ENCODE data around the gene HTRA1.

Gene HTRA1

GRCh38 chr10:122441961-122442360, 19.4 kb upstream of the HTRA1 start:
- in situ Hi-C loops (cut with HindIII; ENCODE audit: low pct_unique_long_range_greater_than_20kb, low sequenced_read_pairs): no loop called here

GRCh38 chr10:122445469-122445868, 15.9 kb upstream of the HTRA1 start:
- DNase-seq (ENCODE audit: low read depth in 1 of 2, low spot score in 1 of 2): no peak
- TF ChIP-seq JUND (IDR thresholded peaks at IDR 0.05; ENCODE audit: low read depth): no peak
- in situ Hi-C loops (cut with HindIII; ENCODE audit: low pct_unique_long_range_greater_than_20kb, low sequenced_read_pairs): no loop called here

More at GRCh38 chr10:122441961-122442360, 19.4 kb upstream of the HTRA1 start:
- DNase-seq (ENCODE audit: low read depth in 1 of 2, low spot score in 1 of 2): no peak
- no peak for TF ChIP-seq JUND (IDR thresholded peaks at IDR 0.05; ENCODE audit: low read depth)

DNA sequence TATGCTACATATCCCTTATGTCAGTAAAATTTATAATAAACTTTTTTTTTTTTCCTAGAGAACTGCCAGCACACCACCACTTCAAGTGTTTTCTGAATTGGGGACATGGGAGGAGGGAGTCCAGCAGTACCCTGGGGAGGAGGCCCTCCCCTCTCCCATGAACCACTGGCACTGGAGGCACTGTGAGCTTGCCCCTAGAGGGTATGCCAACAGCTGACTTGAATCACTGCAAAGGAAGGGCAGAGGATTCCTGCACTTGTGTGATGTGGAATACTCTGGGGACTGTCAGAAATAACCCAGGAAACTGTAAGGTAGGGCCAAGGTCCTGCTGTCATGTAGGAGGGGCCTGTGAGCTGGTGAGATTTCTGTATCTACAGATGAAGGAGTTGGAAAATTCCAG, 15.4 kb upstream of the HTRA1 start:
- no peak for DNase-seq (ENCODE audit: low read depth in 1 of 2, low spot score in 1 of 2)
- in situ Hi-C loops (cut with HindIII; ENCODE audit: low pct_unique_long_range_greater_than_20kb, low sequenced_read_pairs): no loop called here
- TF ChIP-seq JUND (IDR thresholded peaks at IDR 0.05; ENCODE audit: low read depth): no peak

GRCh38 chr10:122446668-122447423, 14.5 kb upstream of the HTRA1 start:
- TF ChIP-seq JUND (IDR thresholded peaks at IDR 0.05; ENCODE audit: low read depth): no peak
- in situ Hi-C loops (cut with HindIII; ENCODE audit: low pct_unique_long_range_greater_than_20kb, low sequenced_read_pairs): no loop called here
- no peak for DNase-seq (ENCODE audit: low read depth in 1 of 2, low spot score in 1 of 2)

GRCh38 chr10:122448600-122448999, 12.8 kb upstream of the HTRA1 start:
- in situ Hi-C loops (cut with HindIII; ENCODE audit: low pct_unique_long_range_greater_than_20kb, low sequenced_read_pairs): no loop called here
- no peak for TF ChIP-seq JUND (IDR thresholded peaks at IDR 0.05; ENCODE audit: low read depth)
- DNase-seq (ENCODE audit: low read depth in 1 of 2, low spot score in 1 of 2): no peak

DNA sequence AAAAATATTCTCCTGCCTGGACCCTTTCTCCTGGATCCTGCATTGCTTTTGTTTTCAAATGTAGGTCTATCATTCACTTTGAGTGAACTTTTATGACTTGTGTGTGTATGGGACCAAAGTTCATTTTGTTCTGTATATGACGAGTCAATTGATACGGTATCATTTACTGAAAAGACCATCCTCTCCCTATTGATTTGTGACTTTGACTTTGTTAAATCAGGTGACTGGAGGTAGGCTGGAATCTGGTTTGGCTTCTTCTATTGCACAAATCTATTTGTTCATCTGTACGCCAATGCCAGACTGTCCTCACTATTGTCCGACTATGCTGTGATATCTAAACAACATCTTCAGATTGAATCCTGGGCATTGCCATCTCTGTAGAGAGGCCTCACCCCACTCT, 12.2 kb upstream of the HTRA1 start:
- in situ Hi-C loops (cut with HindIII; ENCODE audit: low pct_unique_long_range_greater_than_20kb, low sequenced_read_pairs): no loop called here
- DNase-seq (ENCODE audit: low read depth in 1 of 2, low spot score in 1 of 2): no peak
- no peak for TF ChIP-seq JUND (IDR thresholded peaks at IDR 0.05; ENCODE audit: low read depth)

- TF ChIP-seq JUND (IDR thresholded peaks at IDR 0.05; ENCODE audit: low read depth): no peak
- DNase-seq (ENCODE audit: low read depth in 1 of 2, low spot score in 1 of 2): no peak
- in situ Hi-C loops (cut with HindIII; ENCODE audit: low pct_unique_long_range_greater_than_20kb, low sequenced_read_pairs): no loop called here
These were observed 10.9 kb upstream of the HTRA1 start for GRCh38 chr10:122450353-122450990.

- DNase-seq (ENCODE audit: low read depth in 1 of 2, low spot score in 1 of 2): no peak
- no peak for TF ChIP-seq JUND (IDR thresholded peaks at IDR 0.05; ENCODE audit: low read depth)
- in situ Hi-C loops (cut with HindIII; ENCODE audit: low pct_unique_long_range_greater_than_20kb, low sequenced_read_pairs): no loop called here
These were observed 7.3 kb upstream of the HTRA1 start for GRCh38 chr10:122454071-122454470.

DNA sequence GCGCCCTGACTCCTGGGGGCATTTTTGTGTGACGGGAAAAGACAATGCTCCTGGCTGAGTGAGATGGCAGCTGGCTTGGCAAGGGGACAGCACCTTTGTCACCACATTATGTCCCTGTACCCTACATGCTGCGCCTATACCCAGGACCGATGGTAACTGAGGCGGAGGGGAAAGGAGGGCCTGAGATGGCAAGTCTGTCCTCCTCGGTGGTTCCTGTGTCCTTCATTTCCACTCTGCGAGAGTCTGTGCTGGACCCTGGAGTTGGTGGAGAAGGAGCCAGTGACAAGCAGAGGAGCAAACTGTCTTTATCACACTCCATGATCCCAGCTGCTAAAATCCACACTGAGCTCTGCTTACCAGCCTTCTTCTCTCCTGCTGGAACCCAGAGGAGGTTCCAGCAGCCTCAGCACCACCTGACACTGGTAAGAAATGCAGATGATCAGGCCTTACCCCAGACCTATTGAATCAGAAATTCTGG, 6.7 kb upstream of the HTRA1 start, which contains the start of gene ARMS2:
TSS of gene ARMS2 (plus strand) at position 51 of the 478 bp plus-strand sequence. CDS start at position 126, 75 bp downstream.
- no peak for TF ChIP-seq JUND (IDR thresholded peaks at IDR 0.05; ENCODE audit: low read depth)
- in situ Hi-C loops (cut with HindIII; ENCODE audit: low pct_unique_long_range_greater_than_20kb, low sequenced_read_pairs): no loop called here
- DNase-seq (ENCODE audit: low read depth in 1 of 2, low spot score in 1 of 2): no peak

GRCh38 chr10:122455376-122456079, 5.8 kb upstream of the HTRA1 start:
- no peak for DNase-seq (ENCODE audit: low read depth in 1 of 2, low spot score in 1 of 2)
- TF ChIP-seq JUND (IDR thresholded peaks at IDR 0.05; ENCODE audit: low read depth): no peak
- in situ Hi-C loops (cut with HindIII; ENCODE audit: low pct_unique_long_range_greater_than_20kb, low sequenced_read_pairs): no loop called here

DNA sequence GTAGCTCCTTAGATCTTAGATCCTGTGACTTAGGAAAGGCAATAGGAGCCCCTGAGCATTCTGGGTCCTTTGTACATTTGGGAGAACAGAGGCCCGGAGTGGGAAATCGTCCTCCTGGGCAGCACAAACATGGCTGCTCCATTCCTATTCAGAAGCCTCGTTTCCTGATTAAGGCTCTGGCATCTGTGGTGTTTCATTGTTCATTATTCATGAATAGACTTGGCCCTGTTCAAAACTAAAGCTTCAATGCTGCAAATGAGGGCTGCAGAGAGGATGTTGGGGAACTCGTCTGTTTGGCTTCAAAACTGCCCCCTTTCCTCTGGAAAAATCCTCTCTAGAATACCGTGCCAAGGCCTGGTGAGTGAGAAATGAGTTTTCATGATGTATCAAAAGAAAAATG, 3.4 kb upstream of the HTRA1 start:
- in situ Hi-C loops (cut with HindIII; ENCODE audit: low pct_unique_long_range_greater_than_20kb, low sequenced_read_pairs): no loop called here
- no peak for DNase-seq (ENCODE audit: low read depth in 1 of 2, low spot score in 1 of 2)
- no peak for TF ChIP-seq JUND (IDR thresholded peaks at IDR 0.05; ENCODE audit: low read depth)

DNA sequence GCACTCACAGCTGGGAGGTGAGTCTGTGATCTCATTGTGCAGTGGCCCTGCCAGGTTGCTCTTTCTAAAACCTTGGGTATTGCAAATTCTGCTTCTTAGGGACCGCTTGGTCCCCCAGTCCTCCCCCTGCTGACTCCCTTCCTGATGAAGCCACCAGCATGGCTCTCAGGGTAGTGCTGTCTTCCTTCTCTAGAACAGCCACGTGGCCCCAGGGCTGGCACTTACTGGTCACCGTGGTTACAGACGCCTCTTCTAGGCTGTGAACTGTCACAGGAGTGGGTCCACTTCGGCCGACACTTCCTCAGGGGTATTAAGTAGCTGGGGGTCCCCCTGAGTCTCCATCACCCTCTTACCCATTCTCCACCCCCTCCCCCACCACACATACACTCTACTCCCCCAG, 2.7 kb upstream of the HTRA1 start:
- in situ Hi-C loops (cut with HindIII; ENCODE audit: low pct_unique_long_range_greater_than_20kb, low sequenced_read_pairs): no loop called here
- DNase-seq (ENCODE audit: low read depth in 1 of 2, low spot score in 1 of 2): no peak
- no peak for TF ChIP-seq JUND (IDR thresholded peaks at IDR 0.05; ENCODE audit: low read depth)
